Neuronal stem cell (in vitro differentiated cells): Measurements from ENCODE around the gene NOL4L.

ENCODE experiments used
- DNase-seq: peaks from one replicate; pipeline ENCODE4 v3.0.0-alpha.2; 2013; ENCODE audit warnings: low spot score
- H2AFZ ChIP-seq: one replicate; pipeline ENCODE4 v1.6.1; 2013; ENCODE audit warnings: mild to moderate bottlenecking, low read length, inconsistent platforms
- H2AK5ac ChIP-seq: 2 replicates; pipeline ENCODE4 v1.6.1; 2013; ENCODE audit warnings: low read depth, mild to moderate bottlenecking, inconsistent platforms, low read length, moderate library complexity, mixed read lengths
- H2BK120ac ChIP-seq: 2 replicates; pipeline ENCODE4 v1.6.1; 2013; ENCODE audit warnings: low read depth, mild to moderate bottlenecking, inconsistent platforms, low read length, moderate library complexity, mixed read lengths
- H2BK12ac ChIP-seq: one replicate; pipeline ENCODE4 v1.6.1; 2013; ENCODE audit warnings: low read length, inconsistent platforms
- H2BK15ac ChIP-seq: 2 replicates; pipeline ENCODE4 v1.6.1; 2013; ENCODE audit warnings: mild to moderate bottlenecking, low read length, inconsistent platforms, mixed read lengths
- H2BK5ac ChIP-seq: one replicate; pipeline ENCODE4 v1.6.1; 2013; ENCODE audit warnings: inconsistent platforms, mild to moderate bottlenecking, low read length, moderate library complexity
- H3K14ac ChIP-seq: one replicate; pipeline ENCODE4 v1.6.1; 2013; ENCODE audit warnings: low read length, inconsistent platforms
- H3K18ac ChIP-seq: 2 replicates; pipeline ENCODE4 v1.6.1; 2013; ENCODE audit warnings: low read length, inconsistent platforms
- H3K23ac ChIP-seq: 2 replicates; pipeline ENCODE4 v1.6.1; 2013; ENCODE audit warnings: low read depth, mild to moderate bottlenecking, mixed read lengths, low read length, inconsistent platforms; ENCODE audit not compliant: poor library complexity
- H3K27ac ChIP-seq: replicated peaks from 3 replicates; pipeline ENCODE4 v1.5.1; 2013; ENCODE audit warnings: low read length, inconsistent platforms
- H3K27me3 ChIP-seq, 3 experiments: 2 replicates each; pipeline ENCODE4 v1.6.1; 2013; ENCODE audit warnings: low read length in 3 of 3, mild to moderate bottlenecking in 2 of 3, inconsistent platforms in 1 of 3, low read depth in 1 of 3, mixed read lengths in 1 of 3, moderate library complexity in 1 of 3; ENCODE audit not compliant: control insufficient read depth in 3 of 3, insufficient read depth in 3 of 3
- H3K36me3 ChIP-seq, 2 donors: replicated peaks in 1 of 2; 2 replicates each; pipeline ENCODE4 v1.6.1; 2013; ENCODE audit warnings: low read length in 2 of 2; ENCODE audit not compliant: control insufficient read depth in 2 of 2, insufficient read depth in 2 of 2
- H3K4ac ChIP-seq: 2 replicates; pipeline ENCODE4 v1.6.1; 2013; ENCODE audit warnings: inconsistent platforms, mild to moderate bottlenecking, low read length, moderate library complexity
- H3K4me1 ChIP-seq, 2 donors: 1 replicate in 1 of 2; 2 replicates in 1 of 2; pipeline ENCODE4 v1.6.1; 2013; ENCODE audit warnings: low read length in 2 of 2, low read depth in 1 of 2; ENCODE audit not compliant: control insufficient read depth in 2 of 2, insufficient read depth in 1 of 2
- H3K4me2 ChIP-seq: one replicate; pipeline ENCODE4 v1.6.1; 2013; ENCODE audit warnings: mild to moderate bottlenecking, low read length, inconsistent platforms; ENCODE audit not compliant: insufficient read depth, poor library complexity, severe bottlenecking
- H3K4me3 ChIP-seq, 2 donors: 2 replicates each; pipeline ENCODE4 v1.5.1; 2013; ENCODE audit warnings: low read length in 2 of 2, mild to moderate bottlenecking in 2 of 2, inconsistent platforms in 1 of 2, moderate library complexity in 1 of 2
- H3K79me1 ChIP-seq: one replicate; pipeline ENCODE4 v1.6.1; 2013; ENCODE audit warnings: low read depth, mild to moderate bottlenecking, inconsistent platforms, low read length, moderate library complexity
- H3K9ac ChIP-seq: one replicate; pipeline ENCODE4 v1.6.1; 2013; ENCODE audit warnings: mild to moderate bottlenecking, low read depth, low read length, inconsistent platforms; ENCODE audit not compliant: poor library complexity
- H3K9me3 ChIP-seq, 2 donors: replicated peaks in 1 of 2; 2 replicates each; pipeline versions ENCODE3 to v1.6.1; 2013; ENCODE audit warnings: low read length in 2 of 2, mild to moderate bottlenecking in 2 of 2, inconsistent platforms in 1 of 2, low read depth in 1 of 2, mixed read lengths in 1 of 2, moderate library complexity in 1 of 2; ENCODE audit not compliant: control insufficient read depth in 2 of 2, insufficient read depth in 1 of 2
- H4K8ac ChIP-seq: one replicate; pipeline ENCODE4 v1.6.1; 2013; ENCODE audit warnings: low read depth, mild to moderate bottlenecking, inconsistent platforms, low read length, moderate library complexity
- H4K91ac ChIP-seq: one replicate; pipeline ENCODE4 v1.6.1; 2013; ENCODE audit warnings: low read length, low read depth, mild to moderate bottlenecking, inconsistent platforms; ENCODE audit not compliant: poor library complexity
- WGBS, 2 donors: extraction: QIAGEN DNeasy Blood & Tissue Kit; methylation state at CpG; one replicate each; pipeline ENCODE4 v1.1.7; 2013; ENCODE audit warnings: missing lambda C conversion rate in 2 of 2, mixed read lengths in 1 of 2; ENCODE audit not compliant: insufficient read length in 2 of 2, insufficient replicate concordance in 1 of 2; ENCODE audit errors: extremely low coverage in 2 of 2; 5-methylcytosine and 5-hydroxymethylcytosine counted together

NOL4L gene

GRCh38 chr20:32451682-32452461 is 133.3 kb downstream of the NOL4L start:
- peak overlapping the region; percentile 69 for H3K23ac ChIP-seq
- no peak overlapping the region for H2BK12ac ChIP-seq
- no peak for DNase-seq
- peak overlapping the region; percentile 17 for H2BK15ac ChIP-seq
- WGBS, 2 donors = no CpG with 5 or more reads among the region's 27 CpGs
- H4K8ac ChIP-seq = no peak overlapping the region
- peaks cover 9 to 24% of the 10 kb centered on the region in 2 donors for H3K4me1 ChIP-seq
- H3K27ac ChIP-seq = no peak overlapping the region
- peak overlapping the region; percentile 38 for H2AK5ac ChIP-seq
- no peak overlapping the region for H2BK5ac ChIP-seq
- no peak overlapping the region for H3K4ac ChIP-seq
- H3K79me1 ChIP-seq = peaks cover 25% of the 10 kb centered on the region
- no peaks in the 10 kb centered on the region for H3K27me3 ChIP-seq
- no peak overlapping the region for H3K14ac ChIP-seq
- H3K9me3 ChIP-seq = no peaks in the 10 kb centered on the region
- no peak overlapping the region for H4K91ac ChIP-seq
- H3K9ac ChIP-seq = peak overlapping the region; percentile 35
- H3K18ac ChIP-seq = no peak overlapping the region
- peaks cover 61 to 86% of the 10 kb centered on the region in 2 donors for H3K36me3 ChIP-seq
- H2AFZ ChIP-seq = no peak overlapping the region
- H3K4me3 ChIP-seq = no peak overlapping the region
- H2BK120ac ChIP-seq = no peak overlapping the region
- H3K4me2 ChIP-seq = no peak overlapping the region

- Histone ChIP-seq H2BK5ac (peak overlapping the region; percentile 0), H3K27ac (peak overlapping the region; percentile 16), H3K4ac (no peak overlapping the region), H2AK5ac (peak overlapping the region; percentile 38), H3K14ac (no peak overlapping the region), H2BK12ac (no peak overlapping the region), H3K23ac (peak overlapping the region; percentile 40), H2BK120ac (no peak overlapping the region), H3K9ac (peak overlapping the region; percentile 35), H3K4me2 (no peak overlapping the region), H3K79me1 (peaks cover 25% of the 10 kb centered on the region), H4K8ac (no peak overlapping the region), H3K27me3 (no peaks in the 10 kb centered on the region), H2AFZ (no peak overlapping the region), H3K4me3 (no peak overlapping the region), H2BK15ac (peak overlapping the region; percentile 17), H3K4me1 (peaks cover 3 to 18% of the 10 kb centered on the region in 2 donors), H3K9me3 (no peaks in the 10 kb centered on the region), H3K36me3 (peaks cover 66 to 92% of the 10 kb centered on the region in 2 donors), H4K91ac (no peak overlapping the region), H3K18ac (peak overlapping the region; percentile 54)
- DNase-seq = no peak
- no CpG with 5 or more reads among the region's 8 CpGs for WGBS, 2 donors
Measured at GRCh38 chr20:32451340-32451681, 133.8 kb downstream of the NOL4L start.

DNA sequence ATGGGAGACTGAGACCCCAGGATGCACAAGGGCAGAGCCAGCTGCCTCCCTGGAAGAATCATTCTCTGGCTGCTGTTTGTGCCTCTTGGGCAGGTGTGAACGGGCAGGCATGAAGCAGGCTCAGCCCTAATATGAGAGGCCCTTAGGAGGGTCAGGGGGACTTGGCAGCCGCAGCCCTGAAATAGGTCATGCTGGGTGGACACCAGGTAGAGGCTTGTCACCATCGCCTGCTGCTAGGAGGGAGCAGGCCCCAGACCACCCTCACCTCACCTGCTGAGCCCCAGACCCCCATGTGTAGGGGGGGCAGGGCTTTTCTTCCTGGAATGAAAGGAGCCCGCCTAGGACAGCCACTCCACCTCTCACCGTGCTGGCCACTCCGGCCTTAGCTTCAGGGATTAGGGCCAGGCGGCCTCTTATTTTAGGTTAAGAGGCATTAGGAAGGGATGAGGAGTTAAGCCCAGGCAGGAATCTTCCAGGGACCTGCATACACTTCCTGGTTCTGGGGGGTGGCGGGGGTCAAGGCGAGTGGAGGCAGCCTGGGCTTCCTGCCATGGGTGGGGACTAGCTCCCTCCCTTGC is 134.6 kb downstream of the NOL4L start:
- Histone ChIP-seq H2BK5ac (peak overlapping the region; percentile 0), H3K4me2 (no peak overlapping the region), H2BK120ac (no peak overlapping the region), H2AFZ (no peak overlapping the region), H3K4ac (no peak overlapping the region), H3K27ac (no peak overlapping the region), H3K14ac (no peak overlapping the region), H2BK12ac (no peak overlapping the region), H3K9ac (no peak overlapping the region), H3K27me3 (no peaks in the 10 kb centered on the region), H4K8ac (no peak overlapping the region), H2BK15ac (no peak overlapping the region), H3K4me3 (no peak overlapping the region), H3K36me3 (peaks cover 63 to 98% of the 10 kb centered on the region in 2 donors), H3K23ac (no peak overlapping the region), H2AK5ac (no peak overlapping the region), H3K79me1 (peaks cover 19% of the 10 kb centered on the region), H3K4me1 (peaks cover 0 to 16% of the 10 kb centered on the region in 2 donors), H3K9me3 (no peaks in the 10 kb centered on the region), H4K91ac (no peak overlapping the region), H3K18ac (peak overlapping the region; percentile 61)
- DNase-seq = no peak
- no CpG with 5 or more reads among the region's 9 CpGs for WGBS, 2 donors

DNA sequence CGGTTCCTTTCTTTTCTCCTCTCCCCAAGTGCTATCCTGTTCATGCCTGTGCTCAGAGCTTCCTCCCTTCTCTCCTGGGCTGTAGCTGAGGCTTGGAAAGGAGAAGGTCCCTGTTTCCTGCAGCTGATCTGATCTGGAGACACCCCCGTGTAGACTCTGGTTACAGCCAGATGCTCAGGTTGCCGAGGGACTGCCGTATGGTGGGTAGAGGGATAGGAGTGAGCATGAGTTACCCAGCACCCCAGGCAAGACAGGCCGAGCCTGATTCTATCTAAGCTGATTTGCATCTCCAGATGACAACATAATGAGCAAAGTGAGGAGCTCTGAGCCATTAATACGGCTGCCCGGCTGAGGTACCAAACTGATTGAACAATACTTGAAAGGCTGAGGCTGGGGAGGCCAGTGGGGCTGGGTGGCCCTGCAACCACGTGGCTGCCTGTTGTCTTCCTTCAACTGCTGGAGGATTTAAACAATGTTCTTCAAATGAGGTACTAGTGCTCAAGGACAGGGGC is 135.2 kb downstream of the NOL4L start:
- no peak overlapping the region for H2BK12ac ChIP-seq
- no peak overlapping the region for H3K14ac ChIP-seq
- H2BK5ac ChIP-seq = no peak overlapping the region
- H3K27me3 ChIP-seq = no peaks in the 10 kb centered on the region
- no peak overlapping the region for H3K23ac ChIP-seq
- no peak overlapping the region for H4K8ac ChIP-seq
- H2AK5ac ChIP-seq = no peak overlapping the region
- H2BK120ac ChIP-seq = no peak overlapping the region
- H3K18ac ChIP-seq = no peak overlapping the region
- no peak overlapping the region for H3K4ac ChIP-seq
- peaks cover 59 to 99% of the 10 kb centered on the region in 2 donors for H3K36me3 ChIP-seq
- peaks cover 15% of the 10 kb centered on the region for H3K79me1 ChIP-seq
- no peak overlapping the region for H2BK15ac ChIP-seq
- H3K9me3 ChIP-seq = no peaks in the 10 kb centered on the region
- no peak overlapping the region for H3K4me2 ChIP-seq
- no CpG with 5 or more reads among the region's 8 CpGs for WGBS, 2 donors
- H3K4me1 ChIP-seq = peaks cover 0 to 15% of the 10 kb centered on the region in 2 donors
- no peak overlapping the region for H4K91ac ChIP-seq
- H3K27ac ChIP-seq = no peak overlapping the region
- H2AFZ ChIP-seq = no peak overlapping the region
- DNase-seq = no peak
- no peak overlapping the region for H3K9ac ChIP-seq
- H3K4me3 ChIP-seq = no peak overlapping the region
